T-helper 2 cell treated with Interferon-gamma antibody and Interleukin-4, amounts not matched to agents 5 μg/mL and 100 μg/mL, for 36 hours (primary cell): ENCODE results near the gene GALT.

Experiments used
- DNase-seq: peaks from one replicate; pipeline ENCODE4 v3.0.0; 2021; ENCODE audit warnings: low spot score
- H3K27ac Mint-ChIP-seq: one replicate; pipeline ENCODE4 v1.8.0; 2021; ENCODE audit warnings: mild to moderate bottlenecking, mixed read lengths
- H3K27me3 Mint-ChIP-seq: one replicate; pipeline ENCODE4 v1.8.0; 2021; ENCODE audit warnings: low read depth, mixed read lengths
- H3K36me3 Mint-ChIP-seq: one replicate; pipeline ENCODE4 v1.8.0; 2021; ENCODE audit warnings: low read depth, mixed read lengths
- H3K4me1 Mint-ChIP-seq: one replicate; pipeline ENCODE4 v1.8.0; 2021; ENCODE audit warnings: low read depth, mixed read lengths
- H3K4me3 Mint-ChIP-seq: one replicate; pipeline ENCODE4 v1.8.0; 2022; ENCODE audit warnings: mild to moderate bottlenecking, moderate library complexity, mixed read lengths
- H3K9me3 Mint-ChIP-seq: one replicate; pipeline ENCODE4 v1.8.0; 2021; ENCODE audit warnings: mixed read lengths

GALT gene

DNA sequence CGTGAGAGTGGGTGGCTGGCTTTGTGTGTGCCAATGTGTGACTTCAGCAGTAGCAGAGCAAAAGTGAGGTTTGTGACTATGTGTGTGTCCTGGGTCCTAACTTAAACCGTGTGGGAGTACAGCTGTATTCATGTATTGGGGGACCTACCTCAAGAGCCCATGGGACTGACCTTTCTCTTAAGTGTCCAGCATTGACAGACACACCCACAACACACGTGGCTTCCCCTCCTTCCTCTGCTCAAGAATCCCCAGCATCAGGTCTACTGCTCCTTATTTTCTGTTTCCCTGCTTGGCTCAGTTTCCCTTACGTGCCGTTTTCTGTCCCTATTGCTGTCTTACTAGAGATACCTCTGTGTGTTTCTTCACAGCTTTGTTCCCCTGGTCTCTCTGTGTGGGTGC is 6.1 kb downstream of the GALT start:
- Mint-ChIP-seq H3K4me3 (no peak overlapping the region), H3K36me3 (peaks cover 32% of the 10 kb centered on the region), H3K27me3 (no peaks in the 10 kb centered on the region), H3K27ac (peak overlapping the region; percentile 62), H3K4me1 (peaks cover 26% of the 10 kb centered on the region), H3K9me3 (no peaks in the 10 kb centered on the region)
- no peak for DNase-seq

DNA sequence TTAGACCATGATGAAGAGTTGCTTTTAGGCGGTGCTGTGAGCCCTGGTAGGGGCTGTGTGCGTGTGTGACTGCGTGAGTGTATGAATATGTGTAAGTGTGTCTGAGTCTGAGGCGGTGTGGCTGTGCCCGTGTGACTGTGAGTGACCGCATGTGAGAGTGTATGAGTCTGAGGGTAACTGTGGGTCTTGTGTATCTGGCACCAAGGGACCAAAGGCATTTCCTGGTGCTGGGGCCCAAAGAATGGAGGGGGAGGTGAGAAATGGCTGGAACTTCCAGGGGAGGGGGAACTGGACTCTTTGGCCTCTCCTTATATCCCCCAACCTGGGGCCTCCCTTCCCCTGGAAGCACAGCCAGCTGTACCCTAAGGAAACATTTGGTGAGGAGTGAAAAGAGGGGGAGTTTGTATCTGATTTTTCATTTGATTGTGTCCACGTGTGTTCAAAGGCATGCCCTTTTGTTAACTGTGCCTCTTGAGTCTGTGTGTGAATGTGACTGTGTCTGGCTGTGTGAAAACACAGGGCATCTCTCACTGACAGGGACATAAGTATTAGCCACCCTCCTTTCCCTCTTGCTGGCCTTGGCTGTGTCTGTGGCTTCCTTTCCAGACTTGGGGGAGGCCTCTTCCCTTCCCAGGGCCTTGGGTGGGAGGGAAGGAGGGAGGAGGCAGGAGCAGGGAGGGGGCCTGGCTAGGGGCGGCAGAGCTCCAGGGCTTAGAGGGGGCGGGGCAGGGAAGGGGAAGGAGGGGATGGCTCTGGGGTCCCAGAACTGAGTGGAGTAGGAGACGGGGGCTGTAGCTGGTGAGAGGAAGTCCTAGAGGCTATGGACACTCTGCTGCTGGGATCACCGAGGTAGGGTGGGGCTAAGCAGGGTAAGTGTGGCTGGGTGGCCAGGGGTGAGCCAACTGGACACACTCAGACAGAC is 6.9 kb downstream of the GALT start:
- no peak for DNase-seq
- H3K4me3 Mint-ChIP-seq, result no peak overlapping the region

DNA sequence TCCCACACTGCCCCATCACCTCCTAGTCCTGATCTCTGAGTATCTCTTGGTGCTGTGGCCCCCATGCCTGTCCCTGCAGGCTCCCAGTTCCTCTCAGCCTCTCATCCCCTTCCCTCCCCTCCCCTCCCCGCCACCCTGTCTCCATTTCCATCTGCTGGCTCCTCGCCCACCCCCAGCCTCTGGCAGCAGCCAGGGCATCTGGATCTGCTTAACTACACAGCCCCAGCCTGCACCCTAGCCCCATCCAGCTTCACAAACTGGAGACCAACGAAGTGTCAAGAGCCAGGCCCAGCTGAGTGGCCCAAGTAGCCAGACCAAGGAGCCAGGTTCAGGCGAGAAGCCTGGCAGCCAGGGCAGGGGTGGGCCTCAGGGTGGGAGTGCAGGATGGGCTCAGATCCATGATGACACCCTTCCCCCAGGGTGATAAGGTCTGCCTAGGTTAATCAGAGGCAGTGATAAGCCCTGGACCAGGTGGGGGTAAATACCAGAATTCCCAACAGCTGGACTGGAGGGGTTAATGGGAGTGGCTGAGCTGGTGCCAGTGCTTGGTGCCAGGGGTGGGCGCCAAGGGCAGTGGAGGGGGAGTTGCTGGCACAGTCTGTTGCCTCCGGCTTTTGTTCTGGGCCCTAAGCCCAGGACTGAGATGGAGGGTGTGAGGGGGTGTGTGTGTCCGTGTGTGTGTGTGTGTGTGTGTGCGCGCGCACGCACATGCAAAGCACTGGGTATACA is 8.0 kb downstream of the GALT start:
- no peaks in the 10 kb centered on the region for H3K9me3 Mint-ChIP-seq
- peaks cover 15% of the 10 kb centered on the region for H3K36me3 Mint-ChIP-seq
- no peak overlapping the region for H3K4me3 Mint-ChIP-seq
- H3K4me1 Mint-ChIP-seq, result peaks cover 11% of the 10 kb centered on the region
- no peak overlapping the region for H3K27ac Mint-ChIP-seq
- no peaks in the 10 kb centered on the region for H3K27me3 Mint-ChIP-seq
- no peak for DNase-seq

More for the DNA sequence above, 6.9 kb downstream of the GALT start:
- no peaks in the 10 kb centered on the region for H3K9me3 Mint-ChIP-seq
- peaks cover 18% of the 10 kb centered on the region for H3K4me1 Mint-ChIP-seq
- H3K27ac Mint-ChIP-seq, result no peak overlapping the region
- no peaks in the 10 kb centered on the region for H3K27me3 Mint-ChIP-seq
- H3K36me3 Mint-ChIP-seq, result peaks cover 24% of the 10 kb centered on the region

DNA sequence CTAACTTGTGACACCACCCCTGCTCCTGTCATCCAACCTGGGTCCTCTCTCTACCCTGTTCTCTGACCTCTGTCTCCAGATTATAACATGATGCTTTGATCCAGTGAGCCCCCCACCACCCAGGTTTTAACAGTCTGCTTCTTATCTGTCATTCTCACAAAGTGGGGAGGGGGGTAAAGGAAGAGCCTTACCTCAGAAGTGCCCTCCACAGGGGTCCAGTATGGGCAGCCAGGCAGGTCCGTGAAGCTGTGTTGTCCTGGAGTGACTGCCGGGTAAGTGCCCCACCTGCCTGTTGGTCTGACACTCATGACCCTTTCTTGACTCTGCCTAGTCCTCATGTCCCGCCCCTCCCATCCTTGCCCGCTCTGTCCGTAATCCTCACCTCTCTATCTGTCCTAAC is 8.9 kb downstream of the GALT start:
- no peak for DNase-seq
- no peak overlapping the region for H3K4me3 Mint-ChIP-seq
- H3K9me3 Mint-ChIP-seq, result no peaks in the 10 kb centered on the region
- H3K4me1 Mint-ChIP-seq, result peaks cover 11% of the 10 kb centered on the region
- H3K36me3 Mint-ChIP-seq, result peaks cover 7% of the 10 kb centered on the region
- peak overlapping the region; percentile 2 for H3K27ac Mint-ChIP-seq
- no peaks in the 10 kb centered on the region for H3K27me3 Mint-ChIP-seq

DNA sequence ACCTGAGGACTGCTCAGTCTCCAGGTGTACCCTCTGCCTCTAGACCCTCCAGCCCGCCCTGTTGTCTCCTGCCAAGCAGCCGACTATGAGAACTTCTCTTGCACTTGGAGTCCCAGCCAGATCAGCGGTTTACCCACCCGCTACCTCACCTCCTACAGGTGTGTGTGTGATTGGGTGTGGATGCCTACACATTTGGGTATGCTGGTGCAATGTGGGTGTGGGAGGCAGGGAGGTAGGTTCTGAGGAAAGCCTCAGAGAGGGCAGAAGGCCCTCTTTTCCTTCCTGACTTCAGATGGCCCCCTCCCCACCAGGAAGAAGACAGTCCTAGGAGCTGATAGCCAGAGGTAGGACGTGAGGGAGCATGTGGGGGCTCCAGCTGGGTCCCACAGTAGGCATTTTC is 10.5 kb downstream of the GALT start:
- Mint-ChIP-seq H3K4me1 (peaks cover 15% of the 10 kb centered on the region), H3K27ac (no peak overlapping the region), H3K36me3 (peaks cover 14% of the 10 kb centered on the region), H3K9me3 (no peaks in the 10 kb centered on the region), H3K27me3 (no peaks in the 10 kb centered on the region), H3K4me3 (no peak overlapping the region)
- no peak for DNase-seq

DNA sequence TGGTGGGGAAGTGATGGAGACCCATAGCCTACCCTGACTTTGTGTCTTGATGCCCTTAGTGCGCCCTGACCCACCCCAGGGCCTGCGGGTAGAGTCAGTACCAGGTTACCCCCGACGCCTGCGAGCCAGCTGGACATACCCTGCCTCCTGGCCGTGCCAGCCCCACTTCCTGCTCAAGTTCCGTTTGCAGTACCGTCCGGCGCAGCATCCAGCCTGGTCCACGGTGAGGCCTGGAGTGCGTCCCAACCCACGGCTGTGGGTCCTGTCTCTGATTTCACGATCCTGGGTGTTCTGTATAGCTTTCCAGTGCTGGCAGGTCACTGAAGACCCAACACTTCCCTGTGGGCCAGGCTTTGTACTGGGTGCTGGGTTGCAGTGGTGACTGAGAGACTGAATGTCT is 12.0 kb downstream of the GALT start:
- H3K36me3 Mint-ChIP-seq, result peaks cover 25% of the 10 kb centered on the region
- H3K27ac Mint-ChIP-seq, result no peak overlapping the region
- H3K4me3 Mint-ChIP-seq, result no peak overlapping the region
- no peaks in the 10 kb centered on the region for H3K9me3 Mint-ChIP-seq
- no peak for DNase-seq
- H3K27me3 Mint-ChIP-seq, result no peaks in the 10 kb centered on the region
- peaks cover 19% of the 10 kb centered on the region for H3K4me1 Mint-ChIP-seq

DNA sequence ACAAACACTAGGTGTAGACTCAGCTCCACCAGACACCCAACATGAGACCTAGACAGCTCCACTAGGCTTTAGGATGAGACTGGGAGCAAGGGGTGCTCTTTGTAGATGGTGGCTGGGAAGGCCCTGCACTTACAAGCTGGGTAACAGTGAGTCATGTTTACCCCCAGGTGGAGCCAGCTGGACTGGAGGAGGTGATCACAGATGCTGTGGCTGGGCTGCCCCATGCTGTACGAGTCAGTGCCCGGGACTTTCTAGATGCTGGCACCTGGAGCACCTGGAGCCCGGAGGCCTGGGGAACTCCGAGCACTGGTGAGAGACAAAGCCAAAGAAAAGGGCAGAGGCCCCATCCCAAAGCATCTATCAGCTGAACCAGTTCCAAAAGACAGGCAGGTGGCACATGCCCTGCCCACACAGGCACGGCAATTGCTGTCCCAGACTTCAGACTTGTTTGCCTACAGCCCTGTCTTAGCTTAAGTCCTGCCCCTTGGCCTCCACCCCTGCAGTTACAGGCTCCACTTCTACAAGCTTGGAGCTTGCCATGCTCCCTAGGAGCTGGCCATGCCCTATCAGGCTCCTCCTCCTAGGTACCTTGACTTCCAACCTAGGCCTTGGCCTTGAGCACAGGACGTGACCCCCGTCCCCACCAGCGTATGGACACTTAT is 13.2 kb downstream of the GALT start:
- Mint-ChIP-seq H3K27ac (no peak overlapping the region), H3K9me3 (no peaks in the 10 kb centered on the region), H3K36me3 (peaks cover 25% of the 10 kb centered on the region), H3K27me3 (no peaks in the 10 kb centered on the region), H3K4me1 (peaks cover 32% of the 10 kb centered on the region), H3K4me3 (no peak overlapping the region)
- DNase-seq, result no peak

DNA sequence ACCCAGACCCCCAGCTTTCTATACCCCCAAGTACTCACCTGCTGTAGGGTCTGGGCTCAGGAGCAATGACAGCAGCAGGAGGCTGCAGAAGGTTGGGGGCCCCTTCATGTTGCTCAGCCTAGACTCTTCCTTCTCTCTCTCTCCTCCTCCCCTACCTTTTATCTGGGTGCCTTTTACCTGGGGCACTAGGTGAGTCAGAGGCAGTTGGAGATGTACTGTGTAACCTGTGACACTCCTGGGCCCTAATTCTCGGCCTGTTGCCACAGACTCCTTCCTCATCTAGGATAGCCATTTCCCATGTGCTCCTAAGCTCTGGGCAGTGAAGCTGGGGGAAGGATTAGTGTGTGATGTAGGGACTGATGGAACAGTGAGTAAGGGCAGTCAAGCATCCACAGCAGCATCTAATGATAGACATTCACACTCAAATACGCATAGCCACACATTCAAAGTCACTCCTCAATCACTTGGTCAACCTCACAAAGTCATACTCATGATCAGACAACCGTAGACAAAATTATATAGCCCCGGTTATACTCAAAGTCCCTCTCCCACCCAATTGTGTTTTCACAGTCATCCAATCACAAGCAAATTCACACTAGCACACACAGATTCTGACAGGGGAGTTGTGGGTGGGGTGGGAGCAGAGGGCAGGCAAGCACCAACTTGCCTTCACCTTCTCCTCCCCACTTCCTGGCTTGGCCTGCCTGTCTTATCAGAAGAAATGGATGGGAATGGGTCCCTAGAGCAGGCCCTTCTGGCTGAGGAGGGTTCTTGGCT is 16.2 kb downstream of the GALT start, which contains the start of gene CCL27:
CCL27 (minus strand) TSS at position 132 of the 777 bp plus-strand sequence; CDS start at position 108, 24 bp downstream.
- no peak for DNase-seq
- peaks cover 42% of the 10 kb centered on the region for H3K4me1 Mint-ChIP-seq
- H3K9me3 Mint-ChIP-seq, result no peaks in the 10 kb centered on the region
- H3K27me3 Mint-ChIP-seq, result no peaks in the 10 kb centered on the region
- H3K4me3 Mint-ChIP-seq, result peak within 1 kb of the TSS; percentile 68
- H3K36me3 Mint-ChIP-seq, result peaks cover 28% of the 10 kb centered on the region
- H3K27ac Mint-ChIP-seq, result peak within 1 kb of the TSS; percentile 85

DNA sequence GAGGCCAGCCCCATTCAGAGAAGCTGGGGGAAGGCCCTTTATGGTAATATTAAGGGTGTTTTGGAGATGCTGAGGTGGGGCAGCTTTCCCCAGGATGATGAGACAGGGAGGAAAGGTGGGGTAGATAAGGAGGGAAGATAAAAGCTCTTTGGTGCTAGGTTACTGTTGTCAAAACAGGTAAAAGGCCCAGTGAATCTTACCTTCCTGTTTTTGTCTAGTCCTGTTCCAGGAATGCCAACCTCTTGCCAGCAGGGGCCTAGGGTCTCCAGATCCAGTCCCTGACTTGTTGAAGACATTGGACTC is 16.8 kb downstream of the GALT start:
- H3K36me3 Mint-ChIP-seq, result peaks cover 31% of the 10 kb centered on the region
- H3K4me1 Mint-ChIP-seq, result peaks cover 42% of the 10 kb centered on the region
- no peak for DNase-seq
- peak overlapping the region; percentile 68 for H3K4me3 Mint-ChIP-seq
- peak overlapping the region; percentile 85 for H3K27ac Mint-ChIP-seq
- no peaks in the 10 kb centered on the region for H3K27me3 Mint-ChIP-seq
- no peaks in the 10 kb centered on the region for H3K9me3 Mint-ChIP-seq

DNA sequence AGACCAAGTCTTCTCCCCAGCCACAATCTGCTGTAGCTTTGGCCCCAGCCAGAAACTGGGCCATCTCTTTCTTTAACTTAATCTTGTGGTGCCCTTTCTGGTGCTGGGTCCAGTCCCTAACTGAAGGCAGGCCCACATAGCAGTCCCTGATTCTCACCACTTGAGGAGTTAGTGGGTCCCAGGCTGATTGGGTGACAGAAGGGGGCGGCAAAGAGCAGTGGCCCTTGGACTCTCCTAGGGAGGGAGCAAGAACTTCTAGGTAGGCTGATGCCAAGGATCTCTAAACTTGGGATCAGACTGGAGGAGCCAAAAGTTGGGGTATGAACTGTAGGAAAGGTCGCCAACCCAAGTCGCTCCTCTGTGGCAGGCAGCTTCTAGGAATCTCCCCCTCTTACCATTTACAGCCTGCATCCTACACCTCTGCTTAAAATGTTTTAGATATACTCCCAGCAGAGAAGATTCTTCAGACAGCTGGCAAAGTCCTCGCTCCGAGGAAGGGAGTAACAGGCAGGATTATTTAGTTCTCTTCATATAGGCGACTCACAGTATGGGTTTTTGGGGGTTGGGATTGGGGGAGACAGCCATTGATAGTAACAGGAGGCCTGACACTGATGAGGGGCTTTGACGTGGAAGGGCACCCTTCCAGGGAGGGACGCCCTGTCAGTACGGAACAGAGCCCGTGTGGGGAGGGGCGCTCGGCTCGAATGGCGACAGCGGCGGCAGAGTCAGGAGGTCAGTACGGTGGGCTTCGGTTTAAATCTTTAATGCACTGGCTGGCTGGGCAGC is 18.0 kb downstream of the GALT start:
- no peaks in the 10 kb centered on the region for H3K27me3 Mint-ChIP-seq
- peak; percentile 64 for DNase-seq
- H3K9me3 Mint-ChIP-seq, result peaks cover 5% of the 10 kb centered on the region
- peak overlapping the region; percentile 85 for H3K27ac Mint-ChIP-seq
- H3K36me3 Mint-ChIP-seq, result peaks cover 40% of the 10 kb centered on the region
- H3K4me1 Mint-ChIP-seq, result peaks cover 42% of the 10 kb centered on the region
- peak overlapping the region; percentile 87 for H3K4me3 Mint-ChIP-seq

DNA sequence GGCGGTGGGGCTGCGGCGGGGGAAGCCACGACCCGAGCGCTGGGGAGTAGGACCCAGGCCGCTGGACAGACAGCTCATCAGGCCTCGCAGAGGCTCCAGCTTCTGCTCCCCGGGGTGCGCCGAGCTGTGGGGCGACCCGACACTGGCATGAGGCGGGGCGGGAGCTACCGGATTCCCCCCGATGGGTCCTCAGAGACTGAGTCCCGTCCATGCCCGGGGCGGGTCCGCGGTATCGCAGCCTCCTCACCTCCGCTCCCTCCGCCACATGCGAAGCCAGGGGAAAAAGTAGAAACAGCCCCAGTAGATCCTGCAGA is 18.5 kb downstream of the GALT start:
- DNase-seq, result no peak
- Mint-ChIP-seq H3K4me3 (peak overlapping the region; percentile 87), H3K27me3 (no peaks in the 10 kb centered on the region), H3K27ac (peak overlapping the region; percentile 93), H3K9me3 (peaks cover 5% of the 10 kb centered on the region), H3K36me3 (peaks cover 43% of the 10 kb centered on the region), H3K4me1 (peaks cover 42% of the 10 kb centered on the region)

DNA sequence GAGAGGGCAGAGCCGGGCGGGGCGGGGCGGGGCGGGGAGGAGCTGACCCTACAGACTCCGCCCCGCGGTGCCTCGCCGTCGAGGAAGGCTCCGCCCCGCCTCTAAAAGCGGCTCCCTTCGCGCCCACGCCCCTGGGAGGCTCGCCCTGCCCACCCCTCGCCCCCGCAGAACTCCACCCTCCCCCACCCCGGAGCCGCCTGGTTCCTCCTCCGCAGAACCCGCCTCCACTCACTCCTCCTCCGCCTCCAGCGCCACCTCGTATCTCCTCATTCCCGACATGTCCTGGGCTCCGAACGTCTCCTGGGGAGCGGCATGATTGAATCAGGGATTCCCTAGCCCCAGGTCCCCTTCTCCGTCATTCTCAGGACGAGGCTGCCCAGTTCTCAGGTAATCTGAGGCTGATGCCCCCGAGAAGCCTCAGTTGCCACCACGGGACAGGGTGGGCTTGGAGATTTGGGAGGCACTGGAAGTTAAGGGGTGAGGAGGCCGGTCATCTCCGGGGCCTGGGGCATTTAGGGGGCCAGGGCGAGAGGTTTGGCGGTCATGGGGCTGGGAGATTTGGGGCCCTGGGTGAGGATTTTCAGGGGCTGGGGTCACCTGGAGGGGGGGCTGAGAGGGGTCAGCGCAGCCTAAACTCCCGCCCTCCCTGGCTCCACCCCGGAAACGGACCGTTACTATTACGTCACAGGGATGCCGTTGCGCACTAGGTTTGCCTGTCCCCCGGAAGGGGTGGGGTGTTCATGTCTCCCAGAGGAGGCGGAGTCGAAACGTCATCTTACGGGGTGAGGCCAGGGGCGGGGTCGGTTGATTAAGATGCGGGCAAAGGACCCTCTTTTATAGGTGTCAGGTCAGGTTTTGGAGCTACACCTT is 19.1 kb downstream of the GALT start:
- peaks cover 43% of the 10 kb centered on the region for H3K36me3 Mint-ChIP-seq
- H3K27ac Mint-ChIP-seq, result peak overlapping the region; percentile 93
- peaks cover 42% of the 10 kb centered on the region for H3K4me1 Mint-ChIP-seq
- no peaks in the 10 kb centered on the region for H3K27me3 Mint-ChIP-seq
- peak overlapping the region; percentile 87 for H3K4me3 Mint-ChIP-seq
- peak; percentile 84 for DNase-seq
- H3K9me3 Mint-ChIP-seq, result peaks cover 5% of the 10 kb centered on the region
